ENCODE data around the gene RALGDS. TPM values are rescaled to one million over a fixed set of nuclear protein-coding genes. Genes with fewer than 3 reads are reported as not detected.
A peak's percentile ranks its signal among the peaks of the same experiment; 100 is the strongest.

Gene RALGDS
- total RNA-seq, 1 experiment from 2014 or later = 38.2 TPM

GRCh38 chr9:133119103-133119845 is 1.8 kb downstream of the RALGDS start:
- no peak for DNase-seq (ENCODE audit: low spot score)

GRCh38 chr9:133118568-133118967 is 2.5 kb downstream of the RALGDS start:
- no peak for DNase-seq (ENCODE audit: low spot score)

GRCh38 chr9:133118179-133118520 is 2.9 kb downstream of the RALGDS start:
- DNase-seq (ENCODE audit: low spot score) = no peak

- DNase-seq (ENCODE audit: low spot score) = peak; percentile 66
These were observed 3.5 kb downstream of the RALGDS start for GRCh38 chr9:133117271-133118178.

- DNase-seq (ENCODE audit: low spot score) = no peak
These were observed 4.5 kb downstream of the RALGDS start for GRCh38 chr9:133116346-133117231.

- DNase-seq (ENCODE audit: low spot score) = peak; percentile 93
These were observed 5.3 kb downstream of the RALGDS start for GRCh38 chr9:133115604-133116345.

- no peak for DNase-seq (ENCODE audit: low spot score)
These were observed 6.0 kb downstream of the RALGDS start for GRCh38 chr9:133114886-133115603.

GRCh38 chr9:133113949-133114885 is 6.8 kb downstream of the RALGDS start:
- DNase-seq (ENCODE audit: low spot score) = peak; percentile 66

GRCh38 chr9:133113163-133113948 is 7.7 kb downstream of the RALGDS start:
- peak; percentile 81 for DNase-seq (ENCODE audit: low spot score)

- peak; percentile 70 for DNase-seq (ENCODE audit: low spot score)
These were observed 8.4 kb downstream of the RALGDS start for GRCh38 chr9:133112663-133113026.

GRCh38 chr9:133111808-133112662 is 9.0 kb downstream of the RALGDS start:
- no peak for DNase-seq (ENCODE audit: low spot score)

- DNase-seq (ENCODE audit: low spot score) = no peak
These were observed 10.9 kb downstream of the RALGDS start for GRCh38 chr9:133109931-133110650.

GRCh38 chr9:133108794-133109641 is 12.0 kb downstream of the RALGDS start:
- no peak for DNase-seq (ENCODE audit: low spot score)

GRCh38 chr9:133107961-133108793 is 12.9 kb downstream of the RALGDS start:
- DNase-seq (ENCODE audit: low spot score) = no peak

- DNase-seq (ENCODE audit: low spot score) = no peak
These were observed 13.8 kb downstream of the RALGDS start for GRCh38 chr9:133107245-133107722.

Data from A172 (cell line).